Neural progenitor cell (in vitro differentiated cells): Measurements from ENCODE around the gene MAST3. TPM values are rescaled to one million over a fixed set of nuclear protein-coding genes. Genes with fewer than 3 reads are reported as not detected.

Experiments
- DNase-seq: peaks from one replicate; pipeline ENCODE4 v3.0.0-alpha.2; 2016; ENCODE audit warnings: low spot score
- H2AFZ ChIP-seq: fragments of 200-600 bp; sonication (generic); replicated peaks from 2 replicates; pipeline ENCODE4 v1.6.1; 2016; ENCODE audit warnings: antibody characterized with exemption
- H3F3A ChIP-seq: fragments of 200-600 bp; sonication (generic); 2 replicates; pipeline ENCODE4 v1.6.1; 2016; ENCODE audit warnings: antibody characterized with exemption, low read depth
- H3K27ac ChIP-seq: fragments of 200-600 bp; sonication (generic); 2 replicates; pipeline ENCODE4 v1.5.1; 2016; ENCODE audit warnings: mild to moderate bottlenecking
- H3K27me3 ChIP-seq: fragments of 200-600 bp; sonication (generic); 2 replicates; pipeline ENCODE4 v1.6.1; 2016; ENCODE audit warnings: mild to moderate bottlenecking, moderate library complexity
- H3K36me3 ChIP-seq: fragments of 200-600 bp; sonication (generic); 2 replicates; pipeline ENCODE4 v1.5.1; 2016
- H3K4me1 ChIP-seq: fragments of 200-600 bp; sonication (generic); 2 replicates; pipeline ENCODE4 v1.6.1; 2016; ENCODE audit warnings: mixed run types
- H3K4me2 ChIP-seq: fragments of 200-600 bp; sonication (generic); 2 replicates; pipeline ENCODE4 v1.6.1; 2016
- H3K4me3 ChIP-seq: fragments of 200-600 bp; sonication (generic); 2 replicates; pipeline ENCODE4 v1.5.1; 2016
- H3K79me2 ChIP-seq: fragments of 200-600 bp; sonication (generic); 2 replicates; pipeline ENCODE4 v1.6.1; 2016; ENCODE audit warnings: low read depth
- H3K9ac ChIP-seq: fragments of 200-600 bp; sonication (generic); 2 replicates; pipeline ENCODE4 v1.6.1; 2016
- H3K9me3 ChIP-seq: fragments of 200-600 bp; sonication (generic); 2 replicates; pipeline ENCODE4 v1.5.1; 2016; ENCODE audit warnings: low read depth
- H4K20me1 ChIP-seq: fragments of 200-600 bp; sonication (generic); 2 replicates; pipeline ENCODE4 v1.6.1; 2016; ENCODE audit warnings: low read depth
- H3K27ac Mint-ChIP-seq: 3 replicates; pipeline ENCODE4 v1.8.0; 2021; ENCODE audit warnings: mixed read lengths
- H3K27me3 Mint-ChIP-seq: 2 replicates; pipeline ENCODE4 v1.8.0; 2022; ENCODE audit warnings: low read depth, mild to moderate bottlenecking, inconsistent platforms, moderate library complexity, mixed read lengths; ENCODE audit not compliant: insufficient read depth
- H3K36me3 Mint-ChIP-seq: 3 replicates; pipeline ENCODE4 v1.8.0; 2021; ENCODE audit warnings: mixed read lengths
- H3K4me1 Mint-ChIP-seq: 3 replicates; pipeline ENCODE4 v1.8.0; 2021; ENCODE audit warnings: mixed read lengths
- H3K4me3 Mint-ChIP-seq: 3 replicates; pipeline ENCODE4 v1.8.0; 2021; ENCODE audit warnings: mild to moderate bottlenecking, moderate library complexity, mixed read lengths
- H3K9me3 Mint-ChIP-seq: 3 replicates; pipeline ENCODE4 v1.8.0; 2020; ENCODE audit warnings: mixed read lengths
- CTCF ChIP-seq: fragments of 200-600 bp; sonication (generic); IDR thresholded peaks from 2 replicates; pipeline ENCODE4 v1.5.1; 2017; ENCODE audit warnings: antibody characterized with exemption, mild to moderate bottlenecking
- EZH2 ChIP-seq: fragments of 200-600 bp; sonication (generic); IDR thresholded peaks from 2 replicates; pipeline ENCODE4 v1.6.1; 2017; ENCODE audit warnings: antibody characterized with exemption, mild to moderate bottlenecking, moderate library complexity
- EZH2phosphoT487 ChIP-seq: fragments of 200-600 bp; sonication (generic); IDR thresholded peaks from 2 replicates; pipeline ENCODE4 v1.6.1; 2017; ENCODE audit warnings: antibody characterized with exemption
- total RNA-seq: library from RNA; depleted of rRNA; stranded (reverse); fragments of >200 nt; gene quantifications from 2 replicates; pipeline ENCODE4 v1.2.3, GENCODE V29; 2015; ENCODE audit warnings: low replicate concordance

The MAST3 gene
- total RNA-seq, 1 donor from 2014 or later = 2.1 TPM

- peaks cover 3% of the 10 kb centered on the region for H3K27me3 Mint-ChIP-seq
Measured at GRCh38 chr19:18137242-18137641, 39.7 kb downstream of the MAST3 start.

GRCh38 chr19:18137657-18138339 is 40.2 kb downstream of the MAST3 start:
- no peaks in the 10 kb centered on the region for H3K9me3 ChIP-seq

More at GRCh38 chr19:18137242-18137641, 39.7 kb downstream of the MAST3 start:
- H3K36me3 Mint-ChIP-seq = peaks cover 16% of the 10 kb centered on the region
- DNase-seq = no peak
- H3K4me3 Mint-ChIP-seq = no peak overlapping the region
- H3K27ac Mint-ChIP-seq = no peak overlapping the region
- no peak overlapping the region for H3K9ac ChIP-seq
- H3K79me2 ChIP-seq = no peaks in the 10 kb centered on the region
- TF ChIP-seq EZH2phosphoT487 (no peak), CTCF (no peak), EZH2 (no peak)
- H4K20me1 ChIP-seq = no peaks in the 10 kb centered on the region
- no peaks in the 10 kb centered on the region for H3K9me3 ChIP-seq
- no peak overlapping the region for H3K27ac ChIP-seq
- H3F3A ChIP-seq = no peaks in the 10 kb centered on the region
- no peaks in the 10 kb centered on the region for H3K4me1 Mint-ChIP-seq
- H3K27me3 ChIP-seq = no peaks in the 10 kb centered on the region
- H3K9me3 Mint-ChIP-seq = no peaks in the 10 kb centered on the region
- H3K4me2 ChIP-seq = no peak overlapping the region
- H3K36me3 ChIP-seq = peaks cover 3% of the 10 kb centered on the region
- no peaks in the 10 kb centered on the region for H3K4me1 ChIP-seq
- H3K4me3 ChIP-seq = no peak overlapping the region
- no peak overlapping the region for H2AFZ ChIP-seq

GRCh38 chr19:18140473-18140872 is 42.9 kb downstream of the MAST3 start:
- Histone ChIP-seq H4K20me1 (no peaks in the 10 kb centered on the region), H3K27me3 (no peaks in the 10 kb centered on the region), H3K4me3 (no peak overlapping the region), H3K27ac (no peak overlapping the region), H3K36me3 (peaks cover 3% of the 10 kb centered on the region), H2AFZ (no peak overlapping the region), H3K9ac (no peak overlapping the region), H3K9me3 (no peaks in the 10 kb centered on the region), H3K4me1 (no peaks in the 10 kb centered on the region), H3F3A (no peaks in the 10 kb centered on the region), H3K79me2 (no peaks in the 10 kb centered on the region), H3K4me2 (no peak overlapping the region)
- H3K36me3 Mint-ChIP-seq = peaks cover 13% of the 10 kb centered on the region
- H3K9me3 Mint-ChIP-seq = no peaks in the 10 kb centered on the region
- H3K27ac Mint-ChIP-seq = no peak overlapping the region
- peak overlapping the region; percentile 14 for H3K4me3 Mint-ChIP-seq
- no peak for DNase-seq
- peaks cover 3% of the 10 kb centered on the region for H3K27me3 Mint-ChIP-seq
- TF ChIP-seq EZH2 = no peak
- no peak for TF ChIP-seq EZH2phosphoT487
- TF ChIP-seq CTCF = no peak
- H3K4me1 Mint-ChIP-seq = no peaks in the 10 kb centered on the region

More at GRCh38 chr19:18137657-18138339, 40.2 kb downstream of the MAST3 start:
- H3K9ac ChIP-seq = peak overlapping the region; percentile 37
- Mint-ChIP-seq H3K4me1 (no peaks in the 10 kb centered on the region), H3K4me3 (no peak overlapping the region), H3K27me3 (peaks cover 3% of the 10 kb centered on the region), H3K36me3 (peaks cover 15% of the 10 kb centered on the region), H3K27ac (no peak overlapping the region), H3K9me3 (no peaks in the 10 kb centered on the region)
- H3F3A ChIP-seq = no peaks in the 10 kb centered on the region
- H3K4me1 ChIP-seq = no peaks in the 10 kb centered on the region
- peaks cover 3% of the 10 kb centered on the region for H3K36me3 ChIP-seq
- no peak overlapping the region for H3K4me3 ChIP-seq
- H3K27ac ChIP-seq = no peak overlapping the region
- no peak overlapping the region for H3K4me2 ChIP-seq
- no peak overlapping the region for H2AFZ ChIP-seq
- no peaks in the 10 kb centered on the region for H3K79me2 ChIP-seq
- DNase-seq = no peak
- no peaks in the 10 kb centered on the region for H3K27me3 ChIP-seq
- H4K20me1 ChIP-seq = no peaks in the 10 kb centered on the region
- TF ChIP-seq CTCF (no peak), EZH2 (no peak), EZH2phosphoT487 (no peak)
